ENCODE measurements around the gene FGD6.

The FGD6 gene

GRCh38 chr12:95228617-95229016 lies 11.3 kb upstream of the FGD6 start:
- no peaks in the 10 kb centered on the region for H3K36me3 ChIP-seq (ENCODE audit: low read length)
- no peak overlapping the region for H3K4me3 ChIP-seq (ENCODE audit: insufficient read depth, low read length, poor library complexity, severe bottlenecking)
- no peak overlapping the region for H3K4me2 ChIP-seq (ENCODE audit: low read depth, low read length, poor library complexity, severe bottlenecking)
- no peaks in the 10 kb centered on the region for H3K27me3 ChIP-seq (ENCODE audit: low read length)
- TF ChIP-seq EZH2phosphoT487 (conservative IDR thresholded peaks at IDR 0.05; ENCODE audit: low read length), result no peak
- no peak for TF ChIP-seq CTCF (IDR thresholded peaks at IDR 0.05; ENCODE audit: insufficient read depth, low read length, poor library complexity, severe bottlenecking)
- no peak overlapping the region for H3K27ac ChIP-seq (ENCODE audit: low read depth, low read length)
- peaks cover 8% of the 10 kb centered on the region; the same call in 1 of the 2 replicates for H4K20me1 ChIP-seq (ENCODE audit: low read depth, low read length)
- H2AFZ ChIP-seq (ENCODE audit: low read depth, low read length, severe bottlenecking), result no peak overlapping the region
- H3K9me3 ChIP-seq (ENCODE audit: insufficient read depth, low read length), result no peaks in the 10 kb centered on the region
- no peak overlapping the region for H3K9ac ChIP-seq (ENCODE audit: low read length)
- H3K79me2 ChIP-seq (ENCODE audit: insufficient read depth, low read length), result peaks cover 99% of the 10 kb centered on the region
- 0 out of 2 replicates have a peak, but pooled peaks cover 6% of the 10 kb centered on the region for H3F3A ChIP-seq (ENCODE audit: insufficient read depth)
- no peaks in the 10 kb centered on the region for H3K9me2 ChIP-seq (replicated peaks; ENCODE audit: insufficient read depth, low read length)

GRCh38 chr12:95227818-95228356 lies 10.6 kb upstream of the FGD6 start:
- H3K9me3 ChIP-seq (ENCODE audit: insufficient read depth, low read length), result no peaks in the 10 kb centered on the region
- no peak for TF ChIP-seq CTCF (IDR thresholded peaks at IDR 0.05; ENCODE audit: insufficient read depth, low read length, poor library complexity, severe bottlenecking)
- H3K9me2 ChIP-seq (replicated peaks; ENCODE audit: insufficient read depth, low read length), result no peaks in the 10 kb centered on the region
- no peak overlapping the region for H2AFZ ChIP-seq (ENCODE audit: low read depth, low read length, severe bottlenecking)
- no peak overlapping the region for H3K9ac ChIP-seq (ENCODE audit: low read length)
- H3K36me3 ChIP-seq (ENCODE audit: low read length), result no peaks in the 10 kb centered on the region
- peaks cover 99% of the 10 kb centered on the region for H3K79me2 ChIP-seq (ENCODE audit: insufficient read depth, low read length)
- no peak overlapping the region for H3K4me3 ChIP-seq (ENCODE audit: insufficient read depth, low read length, poor library complexity, severe bottlenecking)
- no peak overlapping the region for H3K27ac ChIP-seq (ENCODE audit: low read depth, low read length)
- H3K27me3 ChIP-seq (ENCODE audit: low read length), result no peaks in the 10 kb centered on the region
- 0 out of 2 replicates have a peak, but pooled peaks cover 6% of the 10 kb centered on the region for H3F3A ChIP-seq (ENCODE audit: insufficient read depth)
- H4K20me1 ChIP-seq (ENCODE audit: low read depth, low read length), result peaks cover 8% of the 10 kb centered on the region; the same call in 1 of the 2 replicates
- no peak overlapping the region for H3K4me2 ChIP-seq (ENCODE audit: low read depth, low read length, poor library complexity, severe bottlenecking)

GRCh38 chr12:95225645-95226212 lies 8.5 kb upstream of the FGD6 start:
- Histone ChIP-seq H3K9me3 (ENCODE audit: insufficient read depth, low read length) (no peaks in the 10 kb centered on the region), H3K4me3 (ENCODE audit: insufficient read depth, low read length, poor library complexity, severe bottlenecking) (no peak overlapping the region), H3K9me2 (replicated peaks; ENCODE audit: insufficient read depth, low read length) (no peaks in the 10 kb centered on the region), H3F3A (ENCODE audit: insufficient read depth) (0 out of 2 replicates have a peak, but pooled peaks cover 6% of the 10 kb centered on the region), H3K79me2 (ENCODE audit: insufficient read depth, low read length) (peaks cover 99% of the 10 kb centered on the region), H4K20me1 (ENCODE audit: low read depth, low read length) (peaks cover under 1% of the 10 kb centered on the region; the same call in 1 of the 2 replicates), H3K27ac (ENCODE audit: low read depth, low read length) (no peak overlapping the region), H3K36me3 (ENCODE audit: low read length) (no peaks in the 10 kb centered on the region), H2AFZ (ENCODE audit: low read depth, low read length, severe bottlenecking) (no peak overlapping the region), H3K9ac (ENCODE audit: low read length) (no peak overlapping the region), H3K4me2 (ENCODE audit: low read depth, low read length, poor library complexity, severe bottlenecking) (no peak overlapping the region), H3K27me3 (ENCODE audit: low read length) (no peaks in the 10 kb centered on the region)
- TF ChIP-seq EZH2phosphoT487 (conservative IDR thresholded peaks at IDR 0.05; ENCODE audit: low read length) (no peak), CTCF (IDR thresholded peaks at IDR 0.05; ENCODE audit: insufficient read depth, low read length, poor library complexity, severe bottlenecking) (no peak)

Data from SU-DHL-6 (cell line).